Panc1 (cell line): ENCODE data around the gene LYRM9. TPM values are rescaled to one million over a fixed set of nuclear protein-coding genes. Genes with fewer than 3 reads are reported as not detected.

Experiments
- ATAC-seq: fragments of 200-7000 bp; cut with Tn5 transposase; 2 replicates; pipeline ENCODE4 v1.9.1; 2020; ENCODE audit warnings: mild to moderate bottlenecking, moderate library complexity
- BruUV-seq: library from RNA; stranded (reverse); fragments of 400-500 nt; replicated peaks from 2 replicates; lab custom pipeline; 2021; lab: Mats Ljungman, UMichigan
- CTCF ChIA-PET: fragments of 300-600 bp; sonication (Branson Sonifier 250); formaldehyde crosslinking; loops from one replicate; lab custom pipeline; 2022; ENCODE audit warnings: antibody characterized with exemption; lab: Charles Lee
- POLR2A ChIA-PET: fragments of 300-600 bp; sonication (Branson Sonifier 250); formaldehyde crosslinking; loops from one replicate; lab custom pipeline; 2022; ENCODE audit warnings: antibody characterized with exemption; lab: Charles Lee
- DNase-seq: peaks from one replicate; pipeline ENCODE4 v3.0.0-alpha.2; 2010; ENCODE audit warnings: low read depth, low spot score
- H3K27ac ChIP-seq: 2 replicates; pipeline ENCODE4 v1.5.1; 2011; ENCODE audit warnings: mild to moderate bottlenecking, low read length, inconsistent platforms
- H3K27me3 ChIP-seq: fragments of 200-500 bp; sonication (Bioruptor generic); 2 replicates; pipeline ENCODE4 v1.6.0; 2014; ENCODE audit warnings: low read length, inconsistent platforms; ENCODE audit not compliant: control insufficient read depth, insufficient read depth
- H3K36me3 ChIP-seq: fragments of 200-500 bp; sonication (Bioruptor generic); 2 replicates; pipeline ENCODE4 v1.5.1; 2014; ENCODE audit warnings: inconsistent platforms, mild to moderate bottlenecking, low read length, moderate library complexity; ENCODE audit not compliant: control insufficient read depth, insufficient read depth
- H3K4me1 ChIP-seq: 2 replicates; pipeline ENCODE4 v1.5.1; 2011; ENCODE audit warnings: inconsistent platforms, mild to moderate bottlenecking, low read length, moderate library complexity; ENCODE audit not compliant: control insufficient read depth, insufficient read depth
- H3K4me3 ChIP-seq, 2 experiments: 2 replicates each; pipeline ENCODE4 v1.5.1; 2011 to 2012; ENCODE audit warnings: low read depth in 2 of 2, low read length in 2 of 2, mild to moderate bottlenecking in 2 of 2, inconsistent platforms in 1 of 2, moderate library complexity in 1 of 2
- H3K9me3 ChIP-seq: fragments of 200-500 bp; sonication (Bioruptor generic); 2 replicates; pipeline ENCODE4 v1.5.1; 2014; ENCODE audit warnings: low read depth, mild to moderate bottlenecking, inconsistent platforms, low read length, moderate library complexity; ENCODE audit not compliant: control insufficient read depth, insufficient read depth
- CTCF ChIP-seq: fragments of 450-650 bp; IDR thresholded peaks from 2 replicates; pipeline ENCODE4 v1.5.1; 2017; ENCODE audit warnings: mild to moderate bottlenecking
- POLR2AphosphoS5 ChIP-seq: IDR thresholded peaks from 2 replicates; pipeline ENCODE4 v1.6.1; 2012; ENCODE audit warnings: mild to moderate bottlenecking, low read depth, low read length, moderate library complexity
- SIN3A ChIP-seq: IDR thresholded peaks from 2 replicates; pipeline ENCODE4 v1.6.1; 2012; ENCODE audit warnings: low read depth, mild to moderate bottlenecking, low read length, moderate library complexity, borderline replicate concordance; ENCODE audit not compliant: insufficient read depth
- TCF7L2 ChIP-seq: IDR thresholded peaks from 2 replicates; pipeline ENCODE4 v1.6.1; 2011; ENCODE audit warnings: mild to moderate bottlenecking, low read depth, low read length, inconsistent platforms
- in situ Hi-C: cut with HindIII; loops from 2 replicates; pipeline ENCODE4 v1.10.0; 2016; ENCODE audit warnings: low sequenced_read_pairs, low pct_unique_long_range_greater_than_20kb
- intact Hi-C: fragments of 100-400 bp; cut with micrococcal nuclease; formaldehyde crosslinking; loops from one replicate; pipeline ENCODE4 v1.10.0; 2022; ENCODE audit not compliant: unreplicated experiment
- total RNA-seq: library from RNA; stranded (reverse); gene quantifications from one replicate; pipeline ENCODE4 v1.2.1, GENCODE V29; 2021; ENCODE audit not compliant: unreplicated experiment
- TF ChIP-seq, protein P1 (sequence below), 2 experiments: IDR thresholded peaks; 2 replicates each; pipeline ENCODE4 v1.6.1; 2011 to 2012; ENCODE audit warnings: low read depth in 2 of 2, control low read depth in 1 of 2, low read length in 1 of 2, mild to moderate bottlenecking in 1 of 2, moderate library complexity in 1 of 2; ENCODE audit not compliant: insufficient read depth in 1 of 2

The LYRM9 gene
- total RNA-seq, 1 experiment from 2014 or later: 1.6 TPM

- Histone ChIP-seq H3K27me3 (no peaks in the 10 kb centered on the region), H3K4me1 (no peaks in the 10 kb centered on the region), H3K36me3 (no peaks in the 10 kb centered on the region), H3K27ac (no peak overlapping the region), H3K4me3 (no peak overlapping the region), H3K9me3 (no peaks in the 10 kb centered on the region)
- no peak for DNase-seq
- intact Hi-C loops (no loop called here), in situ Hi-C loops (no loop called here)
- TF ChIP-seq TCF7L2 (no peak), POLR2AphosphoS5 (no peak), CTCF (no peak), SIN3A (no peak)
- TF ChIP-seq, protein P1, sequence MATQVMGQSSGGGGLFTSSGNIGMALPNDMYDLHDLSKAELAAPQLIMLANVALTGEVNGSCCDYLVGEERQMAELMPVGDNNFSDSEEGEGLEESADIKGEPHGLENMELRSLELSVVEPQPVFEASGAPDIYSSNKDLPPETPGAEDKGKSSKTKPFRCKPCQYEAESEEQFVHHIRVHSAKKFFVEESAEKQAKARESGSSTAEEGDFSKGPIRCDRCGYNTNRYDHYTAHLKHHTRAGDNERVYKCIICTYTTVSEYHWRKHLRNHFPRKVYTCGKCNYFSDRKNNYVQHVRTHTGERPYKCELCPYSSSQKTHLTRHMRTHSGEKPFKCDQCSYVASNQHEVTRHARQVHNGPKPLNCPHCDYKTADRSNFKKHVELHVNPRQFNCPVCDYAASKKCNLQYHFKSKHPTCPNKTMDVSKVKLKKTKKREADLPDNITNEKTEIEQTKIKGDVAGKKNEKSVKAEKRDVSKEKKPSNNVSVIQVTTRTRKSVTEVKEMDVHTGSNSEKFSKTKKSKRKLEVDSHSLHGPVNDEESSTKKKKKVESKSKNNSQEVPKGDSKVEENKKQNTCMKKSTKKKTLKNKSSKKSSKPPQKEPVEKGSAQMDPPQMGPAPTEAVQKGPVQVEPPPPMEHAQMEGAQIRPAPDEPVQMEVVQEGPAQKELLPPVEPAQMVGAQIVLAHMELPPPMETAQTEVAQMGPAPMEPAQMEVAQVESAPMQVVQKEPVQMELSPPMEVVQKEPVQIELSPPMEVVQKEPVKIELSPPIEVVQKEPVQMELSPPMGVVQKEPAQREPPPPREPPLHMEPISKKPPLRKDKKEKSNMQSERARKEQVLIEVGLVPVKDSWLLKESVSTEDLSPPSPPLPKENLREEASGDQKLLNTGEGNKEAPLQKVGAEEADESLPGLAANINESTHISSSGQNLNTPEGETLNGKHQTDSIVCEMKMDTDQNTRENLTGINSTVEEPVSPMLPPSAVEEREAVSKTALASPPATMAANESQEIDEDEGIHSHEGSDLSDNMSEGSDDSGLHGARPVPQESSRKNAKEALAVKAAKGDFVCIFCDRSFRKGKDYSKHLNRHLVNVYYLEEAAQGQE (IDR thresholded peaks at IDR 0.05; ENCODE audit: insufficient read depth in 1 of 2, low read depth in 2 of 2, low read length in 1 of 2): no peak
- ChIA-PET POLR2A (no interaction called here), CTCF (no interaction called here)
- no peak for ATAC-seq
- no TSS peak for BruUV-seq
Observed at GRCh38 chr17:27920569-27920968, 27.4 kb upstream of the LYRM9 start.

DNA sequence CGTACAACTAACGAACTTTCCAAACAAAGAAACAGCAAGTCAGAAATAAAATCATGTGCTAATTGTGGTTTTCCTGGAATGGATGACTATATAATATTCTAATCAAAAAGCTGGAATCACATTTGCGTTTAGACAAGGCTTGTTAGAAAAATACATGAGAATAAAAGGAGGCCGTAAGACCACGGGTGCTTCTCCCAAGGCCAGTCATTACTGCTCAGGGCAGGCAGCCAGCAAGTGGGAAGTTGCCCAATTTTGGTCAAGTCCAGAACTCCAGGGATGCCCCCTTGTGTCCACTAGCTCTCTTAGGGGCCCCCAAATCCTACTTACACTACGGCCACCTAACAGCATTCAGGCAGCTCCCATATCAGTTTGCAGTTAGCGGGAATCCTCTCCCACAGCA lies 25.9 kb upstream of the LYRM9 start:
- no peaks in the 10 kb centered on the region for H3K36me3 ChIP-seq
- in situ Hi-C loops (no loop called here), intact Hi-C loops (no loop called here)
- H3K4me3 ChIP-seq: no peak overlapping the region
- ChIA-PET CTCF (no interaction called here), POLR2A (no interaction called here)
- no peaks in the 10 kb centered on the region for H3K27me3 ChIP-seq
- BruUV-seq: no TSS peak
- H3K27ac ChIP-seq: no peak overlapping the region
- H3K9me3 ChIP-seq: no peaks in the 10 kb centered on the region
- TF ChIP-seq TCF7L2: no peak
- TF ChIP-seq, protein P1 (IDR thresholded peaks at IDR 0.05; ENCODE audit: insufficient read depth in 1 of 2, low read depth in 2 of 2, low read length in 1 of 2): no peak
- no peak for TF ChIP-seq SIN3A
- no peak for TF ChIP-seq POLR2AphosphoS5
- no peak for TF ChIP-seq CTCF
- H3K4me1 ChIP-seq: no peaks in the 10 kb centered on the region
- ATAC-seq (no peak), DNase-seq (no peak)
